ENCODE measurements around the gene ST6GALNAC4.

ST6GALNAC4 gene

DNA sequence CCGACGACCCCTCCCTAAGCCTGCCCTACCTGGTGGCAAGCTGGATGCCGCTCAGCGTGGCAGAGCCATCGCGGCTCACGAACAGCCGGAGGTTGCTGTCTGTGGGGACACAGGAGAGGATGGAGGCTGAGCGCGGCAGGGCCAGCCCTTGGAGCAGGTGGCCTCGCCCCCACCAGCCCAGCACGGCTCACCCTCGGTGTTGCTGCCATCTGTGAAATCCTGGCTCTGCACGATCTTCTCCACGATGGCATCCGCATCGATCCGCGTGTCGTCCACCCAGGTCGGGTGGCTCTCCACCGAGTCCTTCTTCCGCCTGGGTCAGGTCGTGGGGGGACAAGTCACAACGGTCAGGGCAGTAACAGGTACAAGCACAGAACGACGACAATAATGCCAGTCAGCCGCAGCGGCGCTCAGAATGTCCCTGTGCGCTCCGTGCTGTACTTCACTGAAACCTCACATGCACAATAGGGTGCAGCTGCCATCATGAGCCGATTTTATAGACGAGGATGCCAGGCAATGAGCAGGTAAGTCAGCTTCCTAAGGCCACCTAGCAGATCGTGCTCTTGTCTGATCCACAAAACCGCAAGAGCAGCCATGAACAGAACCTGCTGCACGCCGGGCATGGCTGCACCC is 27.9 kb upstream of the ST6GALNAC4 start:
- TF ChIP-seq, protein P1, sequence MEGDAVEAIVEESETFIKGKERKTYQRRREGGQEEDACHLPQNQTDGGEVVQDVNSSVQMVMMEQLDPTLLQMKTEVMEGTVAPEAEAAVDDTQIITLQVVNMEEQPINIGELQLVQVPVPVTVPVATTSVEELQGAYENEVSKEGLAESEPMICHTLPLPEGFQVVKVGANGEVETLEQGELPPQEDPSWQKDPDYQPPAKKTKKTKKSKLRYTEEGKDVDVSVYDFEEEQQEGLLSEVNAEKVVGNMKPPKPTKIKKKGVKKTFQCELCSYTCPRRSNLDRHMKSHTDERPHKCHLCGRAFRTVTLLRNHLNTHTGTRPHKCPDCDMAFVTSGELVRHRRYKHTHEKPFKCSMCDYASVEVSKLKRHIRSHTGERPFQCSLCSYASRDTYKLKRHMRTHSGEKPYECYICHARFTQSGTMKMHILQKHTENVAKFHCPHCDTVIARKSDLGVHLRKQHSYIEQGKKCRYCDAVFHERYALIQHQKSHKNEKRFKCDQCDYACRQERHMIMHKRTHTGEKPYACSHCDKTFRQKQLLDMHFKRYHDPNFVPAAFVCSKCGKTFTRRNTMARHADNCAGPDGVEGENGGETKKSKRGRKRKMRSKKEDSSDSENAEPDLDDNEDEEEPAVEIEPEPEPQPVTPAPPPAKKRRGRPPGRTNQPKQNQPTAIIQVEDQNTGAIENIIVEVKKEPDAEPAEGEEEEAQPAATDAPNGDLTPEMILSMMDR (IDR thresholded peaks at IDR 0.05; ENCODE audit: low read depth, low read length), result no peak
- TF ChIP-seq POLR2A (IDR thresholded peaks at IDR 0.05; ENCODE audit: extremely low read depth, insufficient read length), result no peak
- TF ChIP-seq, protein P2, sequence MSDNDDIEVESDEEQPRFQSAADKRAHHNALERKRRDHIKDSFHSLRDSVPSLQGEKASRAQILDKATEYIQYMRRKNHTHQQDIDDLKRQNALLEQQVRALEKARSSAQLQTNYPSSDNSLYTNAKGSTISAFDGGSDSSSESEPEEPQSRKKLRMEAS (IDR thresholded peaks at IDR 0.05; ENCODE audit: low read depth, low read length), result no peak
- DNase-seq (ENCODE audit: low read depth), result no peak
- no peak overlapping the region for H3K4me3 ChIP-seq (ENCODE audit: low read depth, low read length)

DNA sequence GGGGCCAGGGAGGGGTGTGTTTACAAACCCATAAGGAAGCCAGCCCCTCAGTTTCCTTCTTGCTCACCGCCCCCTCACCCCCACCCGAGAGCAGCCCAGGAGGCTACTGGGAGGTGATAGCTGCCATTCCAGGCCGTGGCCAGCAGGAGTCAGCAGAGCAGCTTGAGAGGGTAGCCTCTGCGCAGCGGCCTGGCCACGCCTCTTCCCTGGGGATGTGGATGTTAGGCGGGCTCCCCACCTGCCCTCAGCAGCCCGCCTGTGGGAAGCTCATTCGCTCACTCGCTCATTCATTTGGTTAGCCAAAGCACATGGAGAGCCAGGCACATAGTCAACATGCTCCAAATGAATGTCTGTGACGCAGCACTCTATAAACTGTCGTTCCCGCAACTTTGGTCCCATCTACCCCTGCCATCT is 26.9 kb upstream of the ST6GALNAC4 start:
- peak; percentile 79 for DNase-seq (ENCODE audit: low read depth)

DNA sequence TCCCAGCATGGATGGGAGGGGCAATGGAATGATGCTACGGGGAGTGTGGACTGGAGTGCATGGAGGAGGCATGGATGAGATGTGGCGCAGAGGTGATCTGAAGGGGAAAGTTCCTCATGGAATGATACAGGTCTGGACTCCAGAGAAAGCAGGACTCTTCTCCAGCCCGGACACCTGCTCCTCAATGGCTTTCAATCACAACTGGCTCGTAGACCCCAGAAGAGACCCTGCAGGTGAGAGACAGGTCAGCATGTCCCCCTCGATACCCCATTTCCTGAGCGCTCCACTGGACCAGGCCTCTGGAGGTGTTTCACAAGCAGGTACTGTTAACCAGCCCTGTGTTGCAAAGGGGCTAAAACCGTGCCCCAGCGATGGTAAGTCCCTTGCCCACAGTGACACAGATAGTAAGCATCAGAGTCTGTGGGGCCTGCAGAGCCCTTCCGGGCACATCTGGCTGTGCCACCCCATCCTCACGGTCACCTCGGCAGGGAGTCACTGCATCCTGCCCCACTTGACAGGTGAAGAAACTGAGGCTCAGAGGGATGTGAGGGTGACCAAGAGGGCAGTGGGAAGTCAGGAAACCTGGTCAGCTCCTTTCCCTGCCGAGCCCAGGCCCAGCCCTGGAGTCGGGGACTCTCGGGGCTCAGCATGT is 26.3 kb upstream of the ST6GALNAC4 start:
- no peak overlapping the region for H3K4me3 ChIP-seq (ENCODE audit: low read depth, low read length)
- TF ChIP-seq, protein P2 (IDR thresholded peaks at IDR 0.05; ENCODE audit: low read depth, low read length), result no peak
- no peak for TF ChIP-seq MYC (IDR thresholded peaks at IDR 0.05; ENCODE audit: low read depth, low read length)
- TF ChIP-seq, protein P1 (IDR thresholded peaks at IDR 0.05; ENCODE audit: low read depth, low read length), result no peak
- no peak for DNase-seq (ENCODE audit: low read depth)

More for the DNA sequence above, 26.9 kb upstream of the ST6GALNAC4 start:
- TF ChIP-seq, protein P1 (IDR thresholded peaks at IDR 0.05; ENCODE audit: low read depth, low read length), result peak; percentile 84
- no peak for TF ChIP-seq POLR2A (IDR thresholded peaks at IDR 0.05; ENCODE audit: extremely low read depth, insufficient read length)
- TF ChIP-seq, protein P2 (IDR thresholded peaks at IDR 0.05; ENCODE audit: low read depth, low read length), result peak; percentile 32; the same call in 1 of the 2 replicates
- H3K4me3 ChIP-seq (ENCODE audit: low read depth, low read length), result no peak overlapping the region

DNA sequence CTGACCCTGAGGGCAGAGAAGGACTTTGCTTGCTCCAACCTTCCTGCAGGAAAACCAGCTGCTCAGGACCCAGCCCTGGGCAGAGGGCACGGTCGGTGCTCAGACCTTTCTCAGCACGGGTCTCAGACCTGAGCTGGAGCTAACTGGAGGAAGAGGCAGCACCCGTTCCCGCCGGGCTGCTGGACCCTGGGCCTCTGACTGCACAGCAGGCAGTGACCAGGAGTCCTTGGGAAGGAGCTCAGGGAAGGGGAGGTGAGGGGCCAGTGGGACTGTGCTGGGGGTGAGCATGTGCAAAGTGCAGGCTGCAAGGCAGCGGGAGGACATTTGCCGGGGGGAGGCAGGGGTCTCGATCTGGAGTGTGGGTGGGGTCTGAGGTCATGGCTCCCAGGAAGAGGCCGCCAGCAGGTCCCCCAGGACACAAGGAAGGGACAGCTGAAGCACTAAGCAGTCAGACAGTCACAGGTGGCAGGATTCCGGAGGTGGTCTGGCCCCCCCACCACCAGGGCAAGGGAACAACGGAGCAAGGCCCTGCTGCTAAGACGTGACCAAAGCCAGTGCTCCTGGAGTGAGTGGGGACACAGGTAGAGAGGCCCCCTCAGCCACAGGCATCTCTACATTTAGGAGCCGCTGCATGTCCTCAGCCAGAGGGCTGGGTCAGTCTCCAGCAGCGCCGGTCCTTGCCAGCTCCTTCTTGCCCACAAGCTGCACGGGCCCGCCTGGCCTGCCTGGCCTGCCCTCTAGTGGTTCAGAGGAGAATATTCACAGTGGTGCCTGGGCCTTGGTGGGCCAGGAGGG is 25.6 kb upstream of the ST6GALNAC4 start:
- TF ChIP-seq, protein P1 (IDR thresholded peaks at IDR 0.05; ENCODE audit: low read depth, low read length), result peak; percentile 68
- TF ChIP-seq MYC (IDR thresholded peaks at IDR 0.05; ENCODE audit: low read depth, low read length), result no peak
- DNase-seq (ENCODE audit: low read depth), result peak; percentile 68
- H3K4me3 ChIP-seq (ENCODE audit: low read depth, low read length), result no peak overlapping the region

DNA sequence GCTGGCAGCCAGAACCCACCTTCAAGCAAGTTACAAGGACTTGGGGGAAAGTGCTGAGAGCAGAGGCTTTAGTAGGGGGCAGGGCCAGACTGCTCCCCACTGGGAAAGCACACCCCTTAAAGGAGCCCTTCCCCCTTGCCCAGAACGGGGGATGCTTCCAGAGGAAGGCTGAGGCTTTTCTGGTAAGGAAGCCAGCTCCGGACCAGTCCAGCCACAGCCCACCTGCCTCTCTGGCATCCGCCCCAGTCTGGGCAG is 25.0 kb upstream of the ST6GALNAC4 start:
- H3K4me3 ChIP-seq (ENCODE audit: low read depth, low read length), result no peak overlapping the region
- no peak for TF ChIP-seq POLR2A (IDR thresholded peaks at IDR 0.05; ENCODE audit: extremely low read depth, insufficient read length)
- TF ChIP-seq, protein P2 (IDR thresholded peaks at IDR 0.05; ENCODE audit: low read depth, low read length), result no peak
- no peak for DNase-seq (ENCODE audit: low read depth)

All from NB4 (cell line).